ENCODE measurements around the gene HDAC4.

DNA sequence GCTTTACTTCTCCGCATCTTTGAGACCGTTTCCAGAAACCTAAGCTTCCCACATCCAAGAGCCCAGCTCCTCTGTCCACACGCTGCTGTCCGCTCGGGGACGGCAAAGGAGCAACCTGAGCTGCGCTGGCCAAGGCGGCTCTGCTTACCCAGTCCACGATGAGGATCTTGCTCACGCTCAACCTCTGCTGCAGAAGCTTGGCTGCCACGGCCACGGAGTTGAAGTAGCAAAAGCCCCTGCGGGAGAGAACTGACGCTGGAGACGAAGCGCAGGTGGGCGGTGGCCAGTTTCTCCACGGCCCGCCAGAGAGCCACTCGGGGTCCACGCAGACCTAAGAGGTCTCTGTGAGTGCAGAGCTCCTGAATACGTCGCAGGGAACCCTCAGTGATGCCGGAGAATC lies 316.8 kb downstream of the HDAC4 start:
- TF ChIP-seq, protein P1, sequence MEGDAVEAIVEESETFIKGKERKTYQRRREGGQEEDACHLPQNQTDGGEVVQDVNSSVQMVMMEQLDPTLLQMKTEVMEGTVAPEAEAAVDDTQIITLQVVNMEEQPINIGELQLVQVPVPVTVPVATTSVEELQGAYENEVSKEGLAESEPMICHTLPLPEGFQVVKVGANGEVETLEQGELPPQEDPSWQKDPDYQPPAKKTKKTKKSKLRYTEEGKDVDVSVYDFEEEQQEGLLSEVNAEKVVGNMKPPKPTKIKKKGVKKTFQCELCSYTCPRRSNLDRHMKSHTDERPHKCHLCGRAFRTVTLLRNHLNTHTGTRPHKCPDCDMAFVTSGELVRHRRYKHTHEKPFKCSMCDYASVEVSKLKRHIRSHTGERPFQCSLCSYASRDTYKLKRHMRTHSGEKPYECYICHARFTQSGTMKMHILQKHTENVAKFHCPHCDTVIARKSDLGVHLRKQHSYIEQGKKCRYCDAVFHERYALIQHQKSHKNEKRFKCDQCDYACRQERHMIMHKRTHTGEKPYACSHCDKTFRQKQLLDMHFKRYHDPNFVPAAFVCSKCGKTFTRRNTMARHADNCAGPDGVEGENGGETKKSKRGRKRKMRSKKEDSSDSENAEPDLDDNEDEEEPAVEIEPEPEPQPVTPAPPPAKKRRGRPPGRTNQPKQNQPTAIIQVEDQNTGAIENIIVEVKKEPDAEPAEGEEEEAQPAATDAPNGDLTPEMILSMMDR (IDR thresholded peaks at IDR 0.05; ENCODE audit: poor library complexity) = no peak
- TF ChIP-seq EZH2phosphoT487 (IDR thresholded peaks at IDR 0.05; ENCODE audit: low read depth, severe bottlenecking, unreplicated experiment) (no peak), EZH2 (IDR thresholded peaks at IDR 0.05; ENCODE audit: borderline replicate concordance) (no peak)
